ENCODE data around the gene ANKFN1.

ANKFN1 gene

GRCh38 chr17:56451629-56452028 is 298.4 kb downstream of the ANKFN1 start:
- DNase-seq = no peak

DNA sequence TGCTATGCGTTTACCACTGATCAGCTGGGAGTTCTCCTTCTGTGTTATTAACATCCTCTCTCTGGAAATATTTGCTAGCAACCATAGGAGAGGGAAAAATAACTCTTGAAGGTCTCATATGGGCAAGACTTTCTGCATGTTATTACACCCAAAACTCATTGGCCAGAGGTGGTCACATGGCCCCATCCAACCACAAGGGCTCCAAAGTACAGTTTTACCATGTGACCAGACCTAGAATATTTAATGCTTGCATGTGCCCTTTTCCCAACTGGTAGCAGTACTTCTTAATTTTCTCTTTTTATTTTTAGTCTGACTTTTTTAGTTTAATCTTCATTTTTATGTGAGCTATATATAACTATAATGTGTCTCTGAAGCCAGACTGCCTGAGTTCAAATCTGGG is 299.2 kb downstream of the ANKFN1 start:
- no peak for DNase-seq

DNA sequence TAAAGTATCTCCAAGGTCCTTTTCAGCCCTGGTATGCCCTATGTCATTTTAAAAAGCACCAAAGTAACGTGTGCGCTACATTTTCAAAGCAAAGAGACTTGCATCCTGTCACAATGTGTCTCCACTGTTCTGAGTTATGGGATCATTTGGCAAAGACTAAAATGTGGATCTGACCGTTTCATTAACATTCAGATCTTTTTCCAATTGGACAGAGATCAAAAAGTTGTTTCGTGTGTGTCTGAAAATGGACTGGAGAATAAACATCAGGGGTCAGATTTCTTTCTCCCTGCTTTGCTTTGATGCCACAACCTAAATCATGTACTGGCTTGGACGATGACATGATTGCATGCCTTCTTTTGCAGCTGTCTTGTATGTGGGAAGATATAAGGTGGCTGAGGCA is 304.2 kb downstream of the ANKFN1 start:
- no peak for DNase-seq

GRCh38 chr17:56465886-56466285 is 312.6 kb downstream of the ANKFN1 start:
- no peak for DNase-seq

DNA sequence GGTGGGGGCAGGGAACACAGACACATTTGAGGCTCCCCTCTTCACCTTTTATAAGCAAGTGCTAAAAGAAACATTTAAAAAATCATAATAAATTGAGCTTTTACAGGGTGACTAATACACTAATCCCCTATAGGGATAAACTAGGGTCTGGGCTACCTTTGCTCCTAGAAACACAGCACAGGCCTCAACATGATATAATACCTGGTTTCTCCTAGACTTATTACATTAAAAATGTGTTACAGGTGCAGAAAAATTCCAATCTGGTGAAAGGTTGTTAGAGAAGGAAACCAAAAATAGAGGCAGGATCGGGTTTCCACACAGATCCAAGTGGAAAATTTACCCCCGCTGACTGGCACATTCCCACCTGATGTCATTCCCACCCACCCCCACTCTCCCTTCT is 315.6 kb downstream of the ANKFN1 start:
- DNase-seq = no peak

GRCh38 chr17:56471696-56472095 is 318.4 kb downstream of the ANKFN1 start:
- no peak for DNase-seq

GRCh38 chr17:56475116-56475515 is 321.8 kb downstream of the ANKFN1 start:
- DNase-seq = no peak

GRCh38 chr17:56478836-56479447 is 325.7 kb downstream of the ANKFN1 start:
- DNase-seq = no peak

DNA sequence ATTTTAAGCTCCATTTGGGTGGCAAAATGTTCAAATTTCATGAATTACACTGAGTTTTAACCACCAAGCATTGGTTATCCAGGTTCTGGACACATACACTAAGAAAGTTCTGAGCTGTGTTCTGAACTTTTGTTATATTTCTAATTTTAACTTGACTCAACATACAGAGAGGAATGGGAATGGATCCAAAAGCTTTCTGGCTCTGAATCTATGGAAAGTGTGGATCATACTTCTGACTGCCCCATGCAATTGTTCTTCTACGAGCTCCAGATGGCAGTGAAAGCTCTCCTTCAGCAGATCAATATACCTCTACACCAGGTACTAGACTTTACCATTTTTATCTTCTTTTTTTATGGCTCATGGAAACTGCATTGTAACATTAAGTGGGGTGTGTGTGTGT is 327.2 kb downstream of the ANKFN1 start:
- no peak for DNase-seq

DNA sequence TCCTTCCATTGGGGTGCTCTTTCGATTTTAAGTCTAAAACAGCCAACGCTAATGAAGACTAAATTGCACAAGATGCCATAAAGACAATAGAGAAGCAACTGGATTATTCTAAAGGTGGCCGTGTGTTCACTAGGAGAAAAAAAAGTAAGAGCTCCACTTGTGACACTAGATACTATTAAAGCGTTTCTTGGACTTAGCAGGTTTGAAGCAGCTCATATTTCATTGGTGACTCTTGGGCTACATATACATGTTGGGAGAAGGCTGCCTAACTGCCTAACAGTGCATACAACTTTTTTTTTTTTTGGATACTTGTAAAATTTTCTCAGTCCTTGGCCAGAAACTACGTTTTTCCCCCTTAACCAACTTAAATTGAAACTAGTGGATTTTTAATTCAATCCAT is 328.4 kb downstream of the ANKFN1 start:
- DNase-seq = no peak

- DNase-seq = no peak
Measured at GRCh38 chr17:56482229-56482628, 329.0 kb downstream of the ANKFN1 start.

GRCh38 chr17:56486732-56487131 is 333.5 kb downstream of the ANKFN1 start:
- DNase-seq = no peak

GRCh38 chr17:56488800-56489199 is 335.5 kb downstream of the ANKFN1 start:
- no peak for DNase-seq

GRCh38 chr17:56489980-56490379 is 336.7 kb downstream of the ANKFN1 start:
- DNase-seq = no peak

DNA sequence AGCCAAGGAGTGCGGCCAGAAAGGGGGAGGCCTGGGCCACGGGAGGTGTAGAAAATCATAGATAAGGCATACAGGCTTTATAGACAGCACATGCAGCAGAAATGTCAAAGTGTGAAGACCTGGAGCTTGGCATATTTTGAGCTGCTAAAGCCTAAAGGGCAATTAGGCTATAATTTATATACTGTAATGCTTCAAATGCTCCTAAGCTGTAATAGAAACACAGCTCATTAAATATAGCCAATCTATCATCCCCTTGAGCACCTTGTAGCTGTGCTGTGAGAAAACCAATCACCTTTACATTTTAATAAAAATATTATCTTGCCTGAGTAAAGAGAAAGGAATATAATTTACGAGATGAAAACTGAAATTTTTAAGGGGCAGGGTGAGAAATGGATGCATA is 342.3 kb downstream of the ANKFN1 start:
- DNase-seq = no peak

DNA sequence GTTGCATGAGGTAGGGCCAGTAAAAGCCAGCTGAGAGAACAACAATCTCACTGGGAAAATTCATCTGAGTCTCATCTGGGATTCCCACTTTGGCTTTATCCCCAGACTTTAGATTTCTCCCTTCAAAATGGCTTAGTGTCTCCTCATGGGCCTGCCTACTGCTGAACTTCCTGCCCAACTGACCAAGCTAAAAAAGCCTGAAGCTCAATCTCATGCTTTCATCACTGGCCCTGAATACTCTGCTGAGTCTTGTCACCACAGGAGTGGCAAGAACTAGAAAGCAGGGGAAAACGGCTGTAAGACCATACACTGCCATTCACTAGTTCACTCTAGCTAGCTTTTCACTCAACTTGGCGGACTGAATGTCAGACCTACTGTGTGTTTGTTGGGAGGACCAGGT is 343.9 kb downstream of the ANKFN1 start:
- no peak for DNase-seq

- no peak for DNase-seq
Measured at GRCh38 chr17:56499799-56500388, 346.6 kb downstream of the ANKFN1 start.

GRCh38 chr17:56502120-56502654 is 348.9 kb downstream of the ANKFN1 start:
- no peak for DNase-seq

DNA sequence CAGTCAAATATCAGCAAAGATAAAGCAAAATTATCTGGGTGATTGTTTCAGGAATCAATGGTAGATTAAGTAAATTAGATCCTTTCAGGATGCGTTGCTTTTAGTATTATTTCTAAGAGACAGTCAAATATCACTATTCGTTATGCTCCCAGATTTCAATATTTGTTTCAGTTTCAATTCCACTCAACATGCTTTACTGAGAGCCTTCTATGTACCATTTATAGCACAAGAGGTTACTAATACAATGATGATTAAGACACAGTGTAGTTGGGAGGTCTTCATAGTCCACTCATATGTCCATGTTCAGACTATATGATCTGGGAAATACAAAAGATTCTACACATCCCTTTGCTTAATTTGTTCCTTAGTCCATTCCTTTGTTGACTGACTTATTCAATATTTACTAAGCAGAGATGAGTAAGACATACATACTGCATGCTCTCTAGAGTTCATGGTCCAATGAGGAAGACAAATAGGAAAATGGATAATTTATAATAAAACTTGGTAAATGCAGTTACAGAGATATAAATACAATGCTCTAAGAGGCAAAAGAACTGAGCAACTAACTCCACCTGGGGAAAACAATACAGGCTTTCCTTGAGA is 352.0 kb downstream of the ANKFN1 start:
- no peak for DNase-seq

- no peak for DNase-seq
Measured at GRCh38 chr17:56506349-56506748, 353.1 kb downstream of the ANKFN1 start.

- DNase-seq = no peak
Measured at GRCh38 chr17:56510554-56511342, 357.5 kb downstream of the ANKFN1 start.

- DNase-seq = no peak
Measured at GRCh38 chr17:56514264-56514663, 361.0 kb downstream of the ANKFN1 start.

DNA sequence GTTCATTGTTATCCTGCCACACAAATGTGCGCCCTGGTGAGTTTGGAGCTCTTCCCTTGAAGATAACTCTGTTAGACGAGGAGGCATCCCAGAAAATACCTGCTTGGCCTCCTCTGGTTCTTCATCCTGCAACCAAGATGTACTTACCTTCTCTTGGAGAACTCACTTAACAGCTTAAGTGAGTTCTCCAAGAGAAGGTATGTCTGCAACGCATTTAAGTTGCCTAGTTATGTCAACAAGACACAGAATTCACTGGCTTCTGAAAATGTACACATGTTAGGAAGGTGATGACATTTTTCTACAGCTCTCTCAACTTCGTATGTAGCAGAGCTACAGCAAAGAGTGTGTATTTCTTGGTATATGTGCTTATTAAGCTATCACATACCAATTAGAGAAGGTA is 361.6 kb downstream of the ANKFN1 start:
- no peak for DNase-seq
